ENCODE measurements around the gene MAP1B.
A peak's percentile ranks its signal among the peaks of the same experiment; 100 is the strongest.
"Not testable (repeated sequence)": the region's sequence is repeated elsewhere in the genome, so short reads cannot be mapped to it uniquely, and the experiment has no call there.

MAP1B gene

DNA sequence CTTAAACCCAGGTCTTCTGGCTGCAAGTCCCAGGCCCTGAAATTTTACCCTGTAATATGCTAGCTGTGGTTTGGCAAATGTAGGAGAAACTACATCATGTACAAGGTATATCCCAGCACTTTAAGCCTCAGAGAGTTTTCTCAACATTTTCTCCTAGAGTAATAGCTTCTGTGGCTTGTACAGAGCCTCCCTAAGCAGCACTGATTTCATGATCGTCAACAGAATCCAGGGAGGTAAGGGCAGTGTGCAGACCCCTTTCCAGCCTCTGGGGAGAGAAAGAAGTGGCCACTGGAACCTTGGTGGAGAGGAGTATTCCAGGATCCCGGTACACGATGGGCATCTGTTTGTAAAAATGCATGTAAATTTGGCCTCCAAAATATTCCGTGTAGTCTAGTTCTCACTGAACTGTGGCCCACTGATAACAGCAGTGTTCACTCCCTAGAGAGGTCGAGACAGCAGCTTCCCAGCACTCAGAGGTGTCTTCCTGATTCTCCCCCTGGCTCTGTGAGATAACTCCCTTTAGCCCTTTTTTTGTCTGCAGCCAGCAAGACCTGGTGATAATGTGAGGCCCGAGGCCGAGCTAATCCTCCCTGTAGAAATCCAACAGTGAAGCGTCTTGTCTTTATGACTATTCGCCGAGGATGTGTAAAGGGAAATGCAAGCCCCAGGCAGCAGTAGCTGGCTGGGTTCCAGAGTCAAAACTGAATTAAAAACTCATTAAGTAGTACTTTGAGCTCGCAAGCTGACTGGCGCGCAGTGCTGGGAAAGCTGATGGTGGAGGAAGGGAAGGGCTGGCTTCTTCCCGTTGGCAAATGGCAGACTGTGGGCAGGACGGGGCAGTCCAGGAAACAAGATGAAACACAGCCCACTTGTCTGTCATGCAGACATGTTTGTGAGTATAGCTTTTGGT lies 59.0 kb downstream of the MAP1B start:
- TF ChIP-seq, protein P1, sequence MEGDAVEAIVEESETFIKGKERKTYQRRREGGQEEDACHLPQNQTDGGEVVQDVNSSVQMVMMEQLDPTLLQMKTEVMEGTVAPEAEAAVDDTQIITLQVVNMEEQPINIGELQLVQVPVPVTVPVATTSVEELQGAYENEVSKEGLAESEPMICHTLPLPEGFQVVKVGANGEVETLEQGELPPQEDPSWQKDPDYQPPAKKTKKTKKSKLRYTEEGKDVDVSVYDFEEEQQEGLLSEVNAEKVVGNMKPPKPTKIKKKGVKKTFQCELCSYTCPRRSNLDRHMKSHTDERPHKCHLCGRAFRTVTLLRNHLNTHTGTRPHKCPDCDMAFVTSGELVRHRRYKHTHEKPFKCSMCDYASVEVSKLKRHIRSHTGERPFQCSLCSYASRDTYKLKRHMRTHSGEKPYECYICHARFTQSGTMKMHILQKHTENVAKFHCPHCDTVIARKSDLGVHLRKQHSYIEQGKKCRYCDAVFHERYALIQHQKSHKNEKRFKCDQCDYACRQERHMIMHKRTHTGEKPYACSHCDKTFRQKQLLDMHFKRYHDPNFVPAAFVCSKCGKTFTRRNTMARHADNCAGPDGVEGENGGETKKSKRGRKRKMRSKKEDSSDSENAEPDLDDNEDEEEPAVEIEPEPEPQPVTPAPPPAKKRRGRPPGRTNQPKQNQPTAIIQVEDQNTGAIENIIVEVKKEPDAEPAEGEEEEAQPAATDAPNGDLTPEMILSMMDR (IDR thresholded peaks at IDR 0.05; ENCODE audit: low read length, missing control alignments) = no peak
- peak; percentile 77 for DNase-seq (ENCODE audit: low read depth)
- peak overlapping the region; percentile 19 for H3K4me3 ChIP-seq (replicated peaks; ENCODE audit: low read depth, low read length)

DNA sequence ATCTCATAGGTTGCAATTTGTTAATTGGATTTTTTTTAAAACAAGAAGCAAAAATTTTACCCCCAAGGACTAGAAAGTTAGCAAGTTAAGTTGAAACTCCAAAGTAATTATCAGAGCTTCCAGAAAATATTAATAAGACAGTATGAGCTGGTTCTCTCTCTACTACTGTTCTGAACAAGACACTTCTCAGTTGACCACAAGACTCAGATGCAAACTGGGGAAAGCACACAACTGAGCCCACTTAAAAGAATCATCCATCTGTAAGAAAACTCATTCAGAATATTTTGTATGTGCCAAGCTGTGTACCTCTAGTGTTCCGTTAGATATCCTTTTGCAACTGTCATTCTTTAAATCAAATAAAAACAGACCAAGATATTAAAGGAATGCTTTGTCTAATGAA lies 60.0 kb downstream of the MAP1B start:
- TF ChIP-seq, protein P1 (IDR thresholded peaks at IDR 0.05; ENCODE audit: low read length, missing control alignments) = no peak
- no peak overlapping the region for H3K4me3 ChIP-seq (replicated peaks; ENCODE audit: low read depth, low read length)
- no peak for DNase-seq (ENCODE audit: low read depth)

DNA sequence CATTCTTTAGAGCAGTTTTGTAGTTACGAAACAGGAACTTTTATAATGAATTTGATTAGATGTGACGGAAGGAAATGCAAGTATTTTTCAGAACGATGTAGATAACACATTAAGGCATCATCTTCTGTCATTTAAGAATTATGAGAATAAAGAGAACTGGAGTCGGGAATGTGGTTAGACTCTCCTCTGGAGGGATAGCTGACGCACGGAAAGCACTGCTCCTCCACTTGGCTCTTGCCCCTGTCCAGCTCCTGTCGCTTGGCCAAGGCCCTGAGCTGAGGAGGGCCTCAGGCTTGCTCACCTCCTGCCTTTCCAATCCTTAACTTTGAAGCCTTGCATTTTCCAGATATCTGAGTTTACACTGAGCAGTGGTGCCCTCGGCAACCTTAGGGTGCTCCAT lies 60.5 kb downstream of the MAP1B start:
- H3K4me3 ChIP-seq (replicated peaks; ENCODE audit: low read depth, low read length) = no peak overlapping the region
- TF ChIP-seq, protein P1 (IDR thresholded peaks at IDR 0.05; ENCODE audit: low read length, missing control alignments) = no peak
- DNase-seq (ENCODE audit: low read depth) = peak; percentile 85

DNA sequence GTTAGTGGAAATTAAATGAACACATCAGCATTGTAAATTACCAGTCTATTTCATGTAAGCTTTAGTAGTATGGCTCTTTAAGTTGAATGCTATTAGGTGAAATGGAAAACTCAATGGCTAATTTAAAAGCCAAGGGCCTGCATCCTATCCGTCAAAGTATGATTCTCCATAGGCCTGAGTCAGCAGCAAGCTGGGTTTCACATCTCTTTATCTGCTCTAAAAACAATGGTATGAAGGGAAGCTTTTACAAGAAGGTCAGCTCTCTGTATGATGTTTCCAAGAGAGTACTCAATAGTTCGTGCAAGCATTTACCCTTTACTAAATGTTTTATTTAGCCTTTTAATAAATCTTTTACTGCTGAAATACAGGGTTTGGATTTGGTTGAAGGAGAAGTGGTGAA lies 62.8 kb downstream of the MAP1B start:
- H3K4me3 ChIP-seq (replicated peaks; ENCODE audit: low read depth, low read length) = no peak overlapping the region
- TF ChIP-seq, protein P1 (IDR thresholded peaks at IDR 0.05; ENCODE audit: low read length, missing control alignments) = no peak
- DNase-seq (ENCODE audit: low read depth) = peak; percentile 62

DNA sequence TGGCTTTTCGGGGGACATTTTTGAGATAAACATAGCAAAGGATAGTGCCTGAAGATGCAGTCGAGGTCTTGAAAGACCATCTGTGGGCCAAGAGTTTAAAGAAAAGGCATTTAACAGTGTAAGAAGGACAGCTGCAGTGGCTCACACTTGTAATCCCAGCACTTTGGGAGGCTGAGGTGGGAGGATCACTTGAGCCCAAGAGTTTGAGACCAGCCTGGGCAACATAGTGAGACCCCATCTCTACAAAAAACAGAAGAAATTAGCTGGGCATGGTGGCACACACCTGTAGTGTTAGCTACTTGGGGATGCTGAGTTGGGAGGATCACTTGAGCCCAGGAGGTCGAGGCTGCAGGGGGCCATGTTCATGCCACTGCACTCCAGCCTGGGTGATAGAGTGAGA lies 63.9 kb downstream of the MAP1B start:
- DNase-seq (ENCODE audit: low read depth); H3K4me3 ChIP-seq (replicated peaks; ENCODE audit: low read depth, low read length): not testable (repeated sequence)

DNA sequence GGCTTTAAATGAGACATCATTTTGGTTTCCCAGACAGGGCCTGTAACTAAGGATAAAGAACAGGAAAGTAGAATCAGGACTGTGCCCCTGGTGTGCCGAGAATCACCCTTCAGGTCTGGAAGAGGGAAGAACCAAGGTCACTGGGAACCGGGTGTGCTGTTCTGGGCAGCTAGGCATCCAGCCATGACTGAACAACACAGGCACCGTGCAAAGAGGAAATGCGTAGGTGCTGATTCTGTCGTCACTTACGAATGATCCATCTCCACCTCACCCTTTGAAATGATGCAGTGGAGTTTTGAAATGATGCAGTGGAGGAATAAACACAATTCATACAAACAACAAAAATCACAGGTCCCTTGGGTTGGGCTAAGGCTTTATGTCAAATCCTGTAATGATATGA lies 64.4 kb downstream of the MAP1B start:
- no peak overlapping the region for H3K4me3 ChIP-seq (replicated peaks; ENCODE audit: low read depth, low read length)
- TF ChIP-seq, protein P1 (IDR thresholded peaks at IDR 0.05; ENCODE audit: low read length, missing control alignments) = no peak
- DNase-seq (ENCODE audit: low read depth) = peak; percentile 26

DNA sequence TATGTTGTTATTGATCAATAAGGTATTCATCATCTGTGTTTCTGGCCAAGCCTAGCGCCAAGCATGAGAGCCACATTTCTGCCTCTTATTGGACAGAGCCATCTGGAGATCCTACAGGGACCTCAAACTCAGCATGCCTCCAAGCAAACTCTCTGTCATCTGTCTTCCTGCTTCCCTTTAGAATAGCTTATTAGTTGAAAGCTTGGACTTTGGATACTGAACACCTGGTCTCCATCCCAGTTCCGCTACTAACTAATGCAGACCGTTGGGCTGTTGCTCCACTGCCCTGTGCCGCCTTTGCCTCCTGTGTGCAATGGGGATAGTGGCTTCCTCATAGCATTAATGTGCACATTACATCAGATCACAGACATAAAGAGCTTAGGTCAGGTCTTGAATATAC lies 65.5 kb downstream of the MAP1B start:
- H3K4me3 ChIP-seq (replicated peaks; ENCODE audit: low read depth, low read length) = no peak overlapping the region
- TF ChIP-seq, protein P1 (IDR thresholded peaks at IDR 0.05; ENCODE audit: low read length, missing control alignments) = no peak
- DNase-seq (ENCODE audit: low read depth) = no peak
